ENCODE results near the gene UBASH3A. TPM values are rescaled to one million over a fixed set of nuclear protein-coding genes. Genes with fewer than 3 reads are reported as not detected.

UBASH3A gene
- polyA plus RNA-seq, 1 of the 3 experiments (the other 2 are of a cell fraction): not detected

GRCh38 chr21:42427809-42428419 is 24.2 kb downstream of the UBASH3A start:
- H2AFZ ChIP-seq (ENCODE audit: low read depth): no peak overlapping the region
- 63% methylated on average over 9 of the region's 10 CpGs for WGBS (ENCODE audit: low lambda C conversion rate)
- no peaks in the 10 kb centered on the region for H3F3A ChIP-seq (replicated peaks; ENCODE audit: insufficient read depth)
- H3K4me2 ChIP-seq: no peak overlapping the region
- H3K27me3 ChIP-seq (ENCODE audit: insufficient read depth): no peaks in the 10 kb centered on the region
- ChIA-PET CTCF (no interaction called here), POLR2A (no interaction called here)
- TF ChIP-seq, protein P1, sequence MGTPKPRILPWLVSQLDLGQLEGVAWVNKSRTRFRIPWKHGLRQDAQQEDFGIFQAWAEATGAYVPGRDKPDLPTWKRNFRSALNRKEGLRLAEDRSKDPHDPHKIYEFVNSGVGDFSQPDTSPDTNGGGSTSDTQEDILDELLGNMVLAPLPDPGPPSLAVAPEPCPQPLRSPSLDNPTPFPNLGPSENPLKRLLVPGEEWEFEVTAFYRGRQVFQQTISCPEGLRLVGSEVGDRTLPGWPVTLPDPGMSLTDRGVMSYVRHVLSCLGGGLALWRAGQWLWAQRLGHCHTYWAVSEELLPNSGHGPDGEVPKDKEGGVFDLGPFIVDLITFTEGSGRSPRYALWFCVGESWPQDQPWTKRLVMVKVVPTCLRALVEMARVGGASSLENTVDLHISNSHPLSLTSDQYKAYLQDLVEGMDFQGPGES (IDR thresholded peaks at IDR 0.05; ENCODE audit: low read depth, low read length): no peak
- no peak for TF ChIP-seq GATA2 (CRISPR knock-in tag; IDR thresholded peaks at IDR 0.05)
- peaks cover 0 to 6% of the 10 kb centered on the region in 2 experiments; a peak in 2 of 4 replicates for H3K4me1 ChIP-seq (ENCODE audit: control insufficient read depth in 1 of 2, insufficient read depth in 2 of 2, low read depth in 1 of 2, low read length in 1 of 2)
- H4K20me1 ChIP-seq (ENCODE audit: insufficient read depth): no peaks in the 10 kb centered on the region
- H3K9me2 ChIP-seq: no peaks in the 10 kb centered on the region
- no peaks in the 10 kb centered on the region for H3K79me2 ChIP-seq (ENCODE audit: insufficient read depth)
- no peak overlapping the region for H3K27ac ChIP-seq (ENCODE audit: low read depth in 2 of 2, low read length in 1 of 2)
- no peak for DNase-seq
- H3K9me3 ChIP-seq: peaks cover 5% of the 10 kb centered on the region; the same call in 1 of the 2 replicates
- H3K9ac ChIP-seq: no peak overlapping the region
- no peak overlapping the region for H3K4me3 ChIP-seq (ENCODE audit: low read depth in 2 of 2, low read length in 1 of 2)
- no peaks in the 10 kb centered on the region for H3K36me3 ChIP-seq (replicated peaks in 1 of 2; ENCODE audit: control insufficient read depth in 1 of 2, insufficient read depth in 2 of 2, low read length in 1 of 2)

GRCh38 chr21:42429021-42429420 is 25.3 kb downstream of the UBASH3A start:
- Histone ChIP-seq H3K4me2 (no peak overlapping the region), H3K27ac (ENCODE audit: low read depth in 2 of 2, low read length in 1 of 2) (no peak overlapping the region), H4K20me1 (ENCODE audit: insufficient read depth) (no peaks in the 10 kb centered on the region), H3K4me3 (ENCODE audit: low read depth in 2 of 2, low read length in 1 of 2) (no peak overlapping the region), H3K79me2 (ENCODE audit: insufficient read depth) (no peaks in the 10 kb centered on the region), H3K9me3 (peaks cover 5% of the 10 kb centered on the region; the same call in 1 of the 2 replicates), H2AFZ (ENCODE audit: low read depth) (no peak overlapping the region), H3K4me1 (ENCODE audit: control insufficient read depth in 1 of 2, insufficient read depth in 2 of 2, low read depth in 1 of 2, low read length in 1 of 2) (peaks cover 0 to 4% of the 10 kb centered on the region in 2 experiments; a peak in 2 of 4 replicates), H3K36me3 (replicated peaks in 1 of 2; ENCODE audit: control insufficient read depth in 1 of 2, insufficient read depth in 2 of 2, low read length in 1 of 2) (no peaks in the 10 kb centered on the region), H3K27me3 (ENCODE audit: insufficient read depth) (no peaks in the 10 kb centered on the region), H3K9ac (no peak overlapping the region), H3K9me2 (no peaks in the 10 kb centered on the region), H3F3A (replicated peaks; ENCODE audit: insufficient read depth) (no peaks in the 10 kb centered on the region)
- ChIA-PET CTCF (no interaction called here), POLR2A (no interaction called here)
- TF ChIP-seq FOXM1 (IDR thresholded peaks at IDR 0.05; ENCODE audit: low read depth) (no peak), GATA2 (CRISPR knock-in tag; IDR thresholded peaks at IDR 0.05) (no peak)
- TF ChIP-seq, protein P2, sequence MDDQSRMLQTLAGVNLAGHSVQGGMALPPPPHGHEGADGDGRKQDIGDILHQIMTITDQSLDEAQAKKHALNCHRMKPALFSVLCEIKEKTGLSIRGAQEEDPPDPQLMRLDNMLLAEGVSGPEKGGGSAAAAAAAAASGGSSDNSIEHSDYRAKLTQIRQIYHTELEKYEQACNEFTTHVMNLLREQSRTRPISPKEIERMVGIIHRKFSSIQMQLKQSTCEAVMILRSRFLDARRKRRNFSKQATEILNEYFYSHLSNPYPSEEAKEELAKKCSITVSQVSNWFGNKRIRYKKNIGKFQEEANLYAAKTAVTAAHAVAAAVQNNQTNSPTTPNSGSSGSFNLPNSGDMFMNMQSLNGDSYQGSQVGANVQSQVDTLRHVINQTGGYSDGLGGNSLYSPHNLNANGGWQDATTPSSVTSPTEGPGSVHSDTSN (IDR thresholded peaks at IDR 0.05): no peak
- DNase-seq: no peak
- WGBS (ENCODE audit: low lambda C conversion rate): no CpG with 5 or more reads among the region's 1 CpG

GRCh38 chr21:42429856-42430255 is 26.2 kb downstream of the UBASH3A start:
- Histone ChIP-seq H3F3A (replicated peaks; ENCODE audit: insufficient read depth) (no peaks in the 10 kb centered on the region), H3K27ac (ENCODE audit: low read depth in 2 of 2, low read length in 1 of 2) (no peak overlapping the region), H3K79me2 (ENCODE audit: insufficient read depth) (no peaks in the 10 kb centered on the region), H3K36me3 (replicated peaks in 1 of 2; ENCODE audit: control insufficient read depth in 1 of 2, insufficient read depth in 2 of 2, low read length in 1 of 2) (no peaks in the 10 kb centered on the region), H3K9me3 (peaks cover 5% of the 10 kb centered on the region; the same call in 1 of the 2 replicates), H2AFZ (ENCODE audit: low read depth) (no peak overlapping the region), H3K9ac (no peak overlapping the region), H3K9me2 (no peaks in the 10 kb centered on the region), H3K4me3 (ENCODE audit: low read depth in 2 of 2, low read length in 1 of 2) (no peak overlapping the region), H3K4me1 (ENCODE audit: control insufficient read depth in 1 of 2, insufficient read depth in 2 of 2, low read depth in 1 of 2, low read length in 1 of 2) (no peaks in the 10 kb centered on the region; a peak in 2 of 4 replicates), H4K20me1 (ENCODE audit: insufficient read depth) (no peaks in the 10 kb centered on the region), H3K4me2 (no peak overlapping the region), H3K27me3 (ENCODE audit: insufficient read depth) (no peaks in the 10 kb centered on the region)
- no peak for DNase-seq
- POLR2A ChIA-PET: no interaction called here
- 40% methylated on average over 8 of the region's 9 CpGs for WGBS (ENCODE audit: low lambda C conversion rate)
- CTCF ChIA-PET: interaction anchor here (0.7 to 1.5 kb wide), 3 partner anchors 30 to 285 kb away, joined by 3 to 4 read pairs (median 3); no protein-coding TSS in a partner anchor
- TF ChIP-seq, protein P3, sequence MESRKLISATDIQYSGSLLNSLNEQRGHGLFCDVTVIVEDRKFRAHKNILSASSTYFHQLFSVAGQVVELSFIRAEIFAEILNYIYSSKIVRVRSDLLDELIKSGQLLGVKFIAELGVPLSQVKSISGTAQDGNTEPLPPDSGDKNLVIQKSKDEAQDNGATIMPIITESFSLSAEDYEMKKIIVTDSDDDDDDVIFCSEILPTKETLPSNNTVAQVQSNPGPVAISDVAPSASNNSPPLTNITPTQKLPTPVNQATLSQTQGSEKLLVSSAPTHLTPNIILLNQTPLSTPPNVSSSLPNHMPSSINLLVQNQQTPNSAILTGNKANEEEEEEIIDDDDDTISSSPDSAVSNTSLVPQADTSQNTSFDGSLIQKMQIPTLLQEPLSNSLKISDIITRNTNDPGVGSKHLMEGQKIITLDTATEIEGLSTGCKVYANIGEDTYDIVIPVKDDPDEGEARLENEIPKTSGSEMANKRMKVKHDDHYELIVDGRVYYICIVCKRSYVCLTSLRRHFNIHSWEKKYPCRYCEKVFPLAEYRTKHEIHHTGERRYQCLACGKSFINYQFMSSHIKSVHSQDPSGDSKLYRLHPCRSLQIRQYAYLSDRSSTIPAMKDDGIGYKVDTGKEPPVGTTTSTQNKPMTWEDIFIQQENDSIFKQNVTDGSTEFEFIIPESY (IDR thresholded peaks at IDR 0.05; ENCODE audit: borderline replicate concordance, low read depth): no peak
- TF ChIP-seq SIN3A (IDR thresholded peaks at IDR 0.05; ENCODE audit: borderline replicate concordance, low read depth, low read length) (no peak), FOXJ3 (CRISPR knock-in tag; IDR thresholded peaks at IDR 0.05) (no peak), SMC3 (IDR thresholded peaks at IDR 0.05; ENCODE audit: low read depth, low read length) (no peak), TEAD4 (IDR thresholded peaks at IDR 0.05; ENCODE audit: borderline replicate concordance, insufficient read depth) (no peak), RCOR1 (IDR thresholded peaks at IDR 0.05; ENCODE audit: low read length) (no peak), NRF1 (IDR thresholded peaks at IDR 0.05; ENCODE audit: low read depth, low read length) (no peak), TCF12 (IDR thresholded peaks at IDR 0.05) (no peak)
- TF ChIP-seq, protein P4, sequence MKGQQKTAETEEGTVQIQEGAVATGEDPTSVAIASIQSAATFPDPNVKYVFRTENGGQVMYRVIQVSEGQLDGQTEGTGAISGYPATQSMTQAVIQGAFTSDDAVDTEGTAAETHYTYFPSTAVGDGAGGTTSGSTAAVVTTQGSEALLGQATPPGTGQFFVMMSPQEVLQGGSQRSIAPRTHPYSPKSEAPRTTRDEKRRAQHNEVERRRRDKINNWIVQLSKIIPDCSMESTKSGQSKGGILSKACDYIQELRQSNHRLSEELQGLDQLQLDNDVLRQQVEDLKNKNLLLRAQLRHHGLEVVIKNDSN (IDR thresholded peaks at IDR 0.05; ENCODE audit: borderline replicate concordance, low read depth): no peak
- TF ChIP-seq, protein P2 (IDR thresholded peaks at IDR 0.05): no peak
